K562 (cell line): Measurements from ENCODE around the gene XPR1. TPM values are rescaled to one million over a fixed set of nuclear protein-coding genes. Genes with fewer than 3 reads are reported as not detected.

Experiments
- ATAC-seq: fragments of 200-7000 bp; cut with Tn5 transposase; 3 replicates; pipeline ENCODE4 v1.9.1; 2020; ENCODE audit warnings: moderate library complexity
- BruUV-seq: library from RNA; stranded (reverse); fragments of 400-500 nt; replicated peaks from 2 replicates; lab custom pipeline; 2021; lab: Mats Ljungman, UMichigan
- CTCF ChIA-PET: fragments of 300-600 bp; formaldehyde crosslinking; extraction: SDS; loops from one replicate; lab custom pipeline; 2021; ENCODE audit warnings: low intra/inter-chr PET ratio; lab: Yijun Ruan, JAX
- POLR2A ChIA-PET: fragments of 300-600, 350-650 bp; sonication (Branson Sonifier 250); formaldehyde crosslinking; extraction: SDS; loops from one replicate; lab custom pipeline; 2021; ENCODE audit warnings: antibody characterized with exemption, inconsistent platforms; lab: Yijun Ruan, JAX
- DNase-seq, 4 experiments: peaks; one replicate each; pipeline versions ENCODE4 v3.0.0 to v3.0.0-alpha.2; 2011 to 2018; ENCODE audit warnings: low spot score in 3 of 4, mixed read lengths in 3 of 4; ENCODE audit errors: extremely low read depth in 1 of 4
- FAIRE-seq: peaks from 2 replicates; lab custom pipeline; 2011; peaks lifted over from hg19 to GRCh38; lab: Jason Lieb, UNC
- H2AFZ ChIP-seq: 2 replicates; pipeline ENCODE4 v1.6.0; 2011; ENCODE audit warnings: low read depth, low read length, control low read depth, inconsistent platforms
- H3K27ac ChIP-seq: fragments of 200-600 bp; 3 replicates; pipeline ENCODE4 v1.8.0; 2011; ENCODE audit warnings: low read depth, mild to moderate bottlenecking, control low read depth, inconsistent platforms, low read length, moderate library complexity, mixed read lengths; ENCODE audit errors: extremely low read depth
- H3K27me3 ChIP-seq, 2 experiments: fragments of 300-600 bp in 1 of 2; 2 replicates in 1 of 2; 3 replicates in 1 of 2; pipeline versions ENCODE4 v1.6.0 to v1.8.0; 2011; ENCODE audit warnings: inconsistent platforms in 2 of 2, low read length in 2 of 2, mild to moderate bottlenecking in 1 of 2, mixed read lengths in 1 of 2, moderate library complexity in 1 of 2; ENCODE audit not compliant: control insufficient read depth in 2 of 2, insufficient read depth in 2 of 2
- H3K36me3 ChIP-seq: fragments of 300-600 bp; 3 replicates; pipeline ENCODE4 v1.8.0; 2011; ENCODE audit warnings: mild to moderate bottlenecking, low read length, inconsistent platforms; ENCODE audit not compliant: control insufficient read depth, insufficient read depth
- H3K4me1 ChIP-seq, 2 experiments: fragments of 200-600 bp in 1 of 2; replicated peaks in 1 of 2; 2 replicates in 1 of 2; 3 replicates in 1 of 2; pipeline versions ENCODE4 v1.5.1 to v1.8.0; 2011; ENCODE audit warnings: inconsistent platforms in 2 of 2, low read length in 2 of 2, mild to moderate bottlenecking in 1 of 2, mixed read lengths in 1 of 2, moderate library complexity in 1 of 2; ENCODE audit not compliant: control insufficient read depth in 2 of 2, insufficient read depth in 2 of 2
- H3K4me2 ChIP-seq: 2 replicates; pipeline ENCODE4 v1.6.1; 2011; ENCODE audit warnings: low read length, control low read depth, inconsistent platforms, mixed read lengths; ENCODE audit not compliant: insufficient read depth
- H3K4me3 ChIP-seq: fragments of 200-600 bp; sonication (generic), shearing (Covaris generic); 2 replicates; pipeline ENCODE4 v1.5.1; 2016; ENCODE audit warnings: control low read depth, inconsistent platforms
- H3K79me2 ChIP-seq: fragments of 200-600 bp; 3 replicates; pipeline ENCODE4 v1.8.0; 2011; ENCODE audit warnings: low read length, inconsistent platforms; ENCODE audit not compliant: control insufficient read depth, insufficient read depth
- H3K9ac ChIP-seq, 2 experiments: 2 replicates each; pipeline versions ENCODE4 v1.6.0 to v1.6.1; 2011; ENCODE audit warnings: low read depth in 2 of 2, low read length in 2 of 2, control low read depth in 1 of 2, inconsistent platforms in 1 of 2, mild to moderate bottlenecking in 1 of 2, mixed read lengths in 1 of 2; ENCODE audit not compliant: insufficient read depth in 1 of 2
- H3K9me1 ChIP-seq: one replicate; pipeline ENCODE4 v1.6.0; 2011; ENCODE audit warnings: inconsistent platforms, mild to moderate bottlenecking, low read length, moderate library complexity; ENCODE audit not compliant: control insufficient read depth, insufficient read depth
- H3K9me3 ChIP-seq: replicated peaks from 2 replicates; pipeline ENCODE4 v1.5.1; 2011; ENCODE audit warnings: low read depth, low read length, inconsistent platforms; ENCODE audit not compliant: control insufficient read depth, insufficient read depth
- H4K20me1 ChIP-seq: replicated peaks from 2 replicates; pipeline ENCODE4 v1.6.1; 2011; ENCODE audit warnings: low read length, inconsistent platforms, mixed read lengths; ENCODE audit not compliant: control insufficient read depth, insufficient read depth
- BCOR ChIP-seq: fragments of 450-650 bp; IDR thresholded peaks from 2 replicates; pipeline ENCODE4 v1.6.1; 2016
- HDAC1 ChIP-seq, 2 experiments: fragments of 450-650 bp; IDR thresholded peaks; 2 replicates each; pipeline ENCODE4 v1.6.1; 2016 to 2017; ENCODE audit warnings: inconsistent platforms in 1 of 2, mild to moderate bottlenecking in 1 of 2, moderate library complexity in 1 of 2
- NFIX ChIP-seq: fragments of 250-450 bp; sonication (Bioruptor Pico); IDR thresholded peaks from 2 replicates; pipeline ENCODE4 v1.4.0; 2020; ENCODE audit warnings: low read depth, mild to moderate bottlenecking, moderate library complexity
- PHF20 ChIP-seq: fragments of 450-650 bp; IDR thresholded peaks from 2 replicates; pipeline ENCODE4 v1.6.1; 2018; ENCODE audit not compliant: partially characterized antibody
- SREBF1 ChIP-seq: fragments of 150-350 bp; IDR thresholded peaks from 2 replicates; pipeline ENCODE4 v1.6.1; 2014; ENCODE audit warnings: antibody characterized with exemption, low read depth, low read length, borderline replicate concordance
- ZNF24 ChIP-seq: fragments of 450-650 bp; IDR thresholded peaks from 2 replicates; pipeline ENCODE4 v1.6.1; 2016
- ZNF311 ChIP-seq: fragments of 250-450 bp; sonication (Bioruptor Pico); IDR thresholded peaks from 2 replicates; pipeline ENCODE4 v1.4.0; 2020; ENCODE audit warnings: mild to moderate bottlenecking, moderate library complexity
- ZNF830 ChIP-seq: fragments of 250-450 bp; sonication (Bioruptor Pico); IDR thresholded peaks from 2 replicates; pipeline ENCODE4 v1.5.0; 2021; ENCODE audit warnings: mild to moderate bottlenecking
- WGBS: fragments of 100-300 bp; shearing (Covaris generic); methylation state at CpG from one replicate; pipeline ENCODE4 v1.1.6; 2016; ENCODE audit warnings: low coverage, mixed read lengths; ENCODE audit not compliant: insufficient coverage; ENCODE audit errors: missing lambda C conversion rate; 5-methylcytosine and 5-hydroxymethylcytosine counted together
- in situ Hi-C: fragments of 300-500 bp; cut with MboI; formaldehyde crosslinking; loops from 4 replicates; pipeline ENCODE4 v1.15.0; 2018; ENCODE audit warnings: inconsistent platforms, mixed read lengths
- intact Hi-C: fragments of 100-400 bp; cut with micrococcal nuclease; formaldehyde crosslinking; loops from 2 replicates; pipeline ENCODE4 v1.14.2; 2022
- polyA plus RNA-seq, 8 experiments: library from polyadenylated mRNA; depleted of rRNA in 4 of 8; stranded (reverse) in 5 of 8; unstranded in 3 of 8; fragments of >200 nt; fragmentation: Nextera tagmentation in 2 of 8; fragmentation: Illumina TruSeq in 1 of 8; extraction: Ambion mirVana in 2 of 8; extraction: Trizol in 1 of 8; gene quantifications; 2 replicates each; pipeline versions ENCODE4 v1.2.1 to v1.2.3, GENCODE V29; 2011 to 2014; ENCODE audit warnings: inconsistent platforms in 1 of 8, missing spikeins in 1 of 8
- total RNA-seq, 7 experiments: library from RNA; depleted of rRNA in 6 of 7; stranded (reverse); fragments of >200 nt in 6 of 7; fragmentation: Illumina TruSeq in 2 of 7; extraction: Trizol in 2 of 7; gene quantifications; 2 replicates each; pipeline versions ENCODE4 v1.2.1 to v1.2.3, GENCODE V29; 2011 to 2021; ENCODE audit warnings: low replicate concordance in 1 of 7

XPR1 gene
- total and polyA plus RNA-seq, 9 of the 15 experiments (the other 6 are each of a cell fraction or from before 2014, with no cell fraction given): 3.0 to 66.2 (median 38.6) TPM

DNA sequence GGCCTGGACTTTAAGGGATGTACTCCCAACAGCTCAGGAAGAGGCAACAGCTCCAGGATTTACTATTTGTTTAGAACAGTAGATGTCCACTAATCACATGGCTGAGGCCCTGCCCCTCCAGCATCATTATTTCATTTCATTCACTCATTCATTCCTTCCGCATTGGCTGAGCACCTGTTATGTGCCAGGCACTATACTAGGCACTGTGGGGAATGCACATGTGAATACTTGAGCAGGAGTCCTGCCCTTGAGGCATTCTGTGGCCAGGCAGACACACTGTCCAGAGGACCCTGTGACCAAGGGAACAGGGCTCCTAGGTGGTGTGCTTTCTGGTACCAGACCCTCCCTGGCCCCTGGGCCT lies 305.2 kb downstream of the XPR1 start:
- POLR2A ChIA-PET: interaction anchor here (0.9 kb wide), 1 partner anchor 11 kb away, joined by 3 read pairs; no protein-coding TSS in a partner anchor
- Histone ChIP-seq H4K20me1 (no peaks in the 10 kb centered on the region), H3K27ac (no peak overlapping the region), H2AFZ (no peak overlapping the region), H3K79me2 (no peaks in the 10 kb centered on the region), H3K9me1 (peaks cover 4% of the 10 kb centered on the region), H3K36me3 (no peaks in the 10 kb centered on the region), H3K9ac (peak overlapping the region in 1 of 2 experiments; percentile 59; a peak in 1 of 4 replicates), H3K4me3 (no peak overlapping the region), H3K9me3 (no peaks in the 10 kb centered on the region), H3K4me1 (peaks cover 18 to 45% of the 10 kb centered on the region in 2 experiments; a peak in 4 of 5 replicates), H3K4me2 (no peak overlapping the region), H3K27me3 (peaks cover 3 to 4% of the 10 kb centered on the region in 2 experiments; a peak in 1 of 5 replicates)
- 40% methylated on average over 1 of the region's 1 CpG for WGBS
- no peak for FAIRE-seq
- BruUV-seq: no TSS peak
- no peak for TF ChIP-seq ZNF830
- TF ChIP-seq ZNF24: peak; percentile 92
- DNase-seq: no peak
- intact Hi-C loops (no loop called here), in situ Hi-C loops (no loop called here)
- CTCF ChIA-PET: no interaction called here
- no peak for ATAC-seq

- Histone ChIP-seq H4K20me1 (no peaks in the 10 kb centered on the region), H2AFZ (no peak overlapping the region), H3K4me3 (no peak overlapping the region), H3K9ac (no peak overlapping the region; a peak in 1 of 4 replicates), H3K4me1 (peaks cover 13 to 46% of the 10 kb centered on the region in 2 experiments; a peak in 4 of 5 replicates), H3K4me2 (no peak overlapping the region), H3K36me3 (no peaks in the 10 kb centered on the region), H3K79me2 (no peaks in the 10 kb centered on the region), H3K9me1 (peaks cover 4% of the 10 kb centered on the region), H3K9me3 (no peaks in the 10 kb centered on the region), H3K27ac (no peak overlapping the region), H3K27me3 (peaks cover 3 to 4% of the 10 kb centered on the region in 2 experiments; a peak in 1 of 5 replicates)
- in situ Hi-C loops: no loop called here
- no peak for TF ChIP-seq NFIX (CRISPR knock-in tag)
- no peak for TF ChIP-seq HDAC1 (IDR thresholded peaks at IDR 0.05)
- no peak for TF ChIP-seq PHF20
- TF ChIP-seq ZNF311: no peak
- no peak for TF ChIP-seq BCOR
- TF ChIP-seq SREBF1: no peak
- CTCF ChIA-PET: no interaction called here
- intact Hi-C loops: no loop called here
- no peak for DNase-seq
- WGBS: 18% methylated on average over 9 of the region's 9 CpGs
- POLR2A ChIA-PET: interaction anchor here (1.0 kb wide), 1 partner anchor 10 kb away, joined by 3 read pairs; no protein-coding TSS in a partner anchor
- BruUV-seq: no TSS peak
- FAIRE-seq: peak; percentile 15
- peak; percentile 11; the same call in 2 of the 3 replicates for ATAC-seq
These were observed 305.9 kb downstream of the XPR1 start for GRCh38 chr1:180937624-180938225.
